IMR-90 (cell line): Measurements from ENCODE around the gene IZUMO2.

Experiments
- MXI1 ChIP-seq: IDR thresholded peaks from 2 replicates; pipeline ENCODE4 v1.6.1; 2012; ENCODE audit warnings: low read depth, mild to moderate bottlenecking, low read length, moderate library complexity, borderline replicate concordance
- RCOR1 ChIP-seq: IDR thresholded peaks from 2 replicates; pipeline ENCODE4 v1.6.1; 2012; ENCODE audit warnings: mild to moderate bottlenecking, low read length, improper control_type of control experiment; ENCODE audit not compliant: insufficient replicate concordance
- TF ChIP-seq, protein P1 (sequence below): conservative IDR thresholded peaks from 2 replicates; pipeline ENCODE4 v1.5.1; 2012; ENCODE audit warnings: mild to moderate bottlenecking, low read depth, low read length, improper control_type of control experiment

DNA sequence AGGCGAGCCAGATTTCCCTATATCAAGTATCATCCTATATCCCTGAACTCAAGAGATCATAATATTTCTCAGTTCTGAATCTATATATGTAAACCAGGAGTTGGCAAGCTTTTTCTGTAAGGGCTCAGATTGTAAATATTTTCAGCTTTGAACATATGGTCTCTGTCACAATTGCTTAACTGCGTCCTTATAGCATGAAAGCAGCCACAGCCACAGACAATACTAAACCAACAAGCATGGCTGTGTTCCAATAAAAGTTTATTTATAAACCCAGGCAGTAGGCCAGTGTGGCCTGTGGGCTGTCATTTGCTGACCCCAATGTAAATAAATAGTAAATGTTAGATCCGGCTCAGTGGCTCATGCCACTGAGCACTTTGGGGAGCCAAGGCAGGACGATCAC lies 28.1 kb upstream of the IZUMO2 start:
- TF ChIP-seq MXI1, result no peak
- TF ChIP-seq, protein P1, sequence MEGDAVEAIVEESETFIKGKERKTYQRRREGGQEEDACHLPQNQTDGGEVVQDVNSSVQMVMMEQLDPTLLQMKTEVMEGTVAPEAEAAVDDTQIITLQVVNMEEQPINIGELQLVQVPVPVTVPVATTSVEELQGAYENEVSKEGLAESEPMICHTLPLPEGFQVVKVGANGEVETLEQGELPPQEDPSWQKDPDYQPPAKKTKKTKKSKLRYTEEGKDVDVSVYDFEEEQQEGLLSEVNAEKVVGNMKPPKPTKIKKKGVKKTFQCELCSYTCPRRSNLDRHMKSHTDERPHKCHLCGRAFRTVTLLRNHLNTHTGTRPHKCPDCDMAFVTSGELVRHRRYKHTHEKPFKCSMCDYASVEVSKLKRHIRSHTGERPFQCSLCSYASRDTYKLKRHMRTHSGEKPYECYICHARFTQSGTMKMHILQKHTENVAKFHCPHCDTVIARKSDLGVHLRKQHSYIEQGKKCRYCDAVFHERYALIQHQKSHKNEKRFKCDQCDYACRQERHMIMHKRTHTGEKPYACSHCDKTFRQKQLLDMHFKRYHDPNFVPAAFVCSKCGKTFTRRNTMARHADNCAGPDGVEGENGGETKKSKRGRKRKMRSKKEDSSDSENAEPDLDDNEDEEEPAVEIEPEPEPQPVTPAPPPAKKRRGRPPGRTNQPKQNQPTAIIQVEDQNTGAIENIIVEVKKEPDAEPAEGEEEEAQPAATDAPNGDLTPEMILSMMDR, result no peak
- TF ChIP-seq RCOR1, result no peak
